Right lobe of liver (tissue), 6 donors: ENCODE results near the gene AP1B1. TPM values are rescaled to one million over a fixed set of nuclear protein-coding genes. Genes with fewer than 3 reads are reported as not detected.

Source experiments
- ATAC-seq, 4 donors: fragments of 200-7000 bp; cut with Tn5 transposase; one replicate each; pipeline ENCODE4 v1.9.1; 2020; ENCODE audit warnings: mild to moderate bottlenecking in 4 of 4, moderate library complexity in 4 of 4
- DNase-seq, 3 donors: peaks; one replicate each; pipeline ENCODE4 v3.0.0-alpha.2; 2020
- H3K27ac ChIP-seq, 3 donors: fragments of 200-600 bp; one replicate each; pipeline ENCODE4 v1.8.0; 2022
- H3K27me3 ChIP-seq, 2 donors: fragments of 200-600 bp; one replicate each; pipeline ENCODE4 v1.8.0; 2022
- H3K36me3 ChIP-seq, 4 donors: fragments of 200-600 bp; sonication (generic) in 1 of 4; one replicate each; pipeline versions ENCODE4 v1.5.1 to v1.8.0; 2017 to 2022; ENCODE audit warnings: control low read depth in 1 of 4
- H3K4me1 ChIP-seq, 4 donors: fragments of 200-600 bp; sonication (generic) in 1 of 4; one replicate each; pipeline versions ENCODE4 v1.5.1 to v1.8.0; 2017 to 2022; ENCODE audit warnings: control low read depth in 1 of 4
- H3K4me3 ChIP-seq, 3 donors: fragments of 200-600 bp; one replicate each; pipeline ENCODE4 v1.8.0; 2022
- H3K9me3 ChIP-seq, 4 donors: fragments of 200-600 bp; sonication (generic) in 1 of 4; one replicate each; pipeline versions ENCODE4 v1.5.1 to v1.8.0; 2017 to 2022; ENCODE audit warnings: control low read depth in 1 of 4
- POLR2A ChIP-seq: fragments of 450-650 bp; IDR thresholded peaks from one replicate; pipeline ENCODE4 v1.6.1; 2017; ENCODE audit warnings: antibody characterized with exemption, mild to moderate bottlenecking
- WGBS: methylation state at CpG from one replicate; pipeline ENCODE4 v1.1.6; 2018; ENCODE audit warnings: low coverage, low lambda C conversion rate; ENCODE audit not compliant: insufficient coverage; ENCODE audit errors: missing lambda C conversion rate; 5-methylcytosine and 5-hydroxymethylcytosine counted together
- intact Hi-C, 2 donors: fragments of 100-400 bp; cut with DNase I; formaldehyde crosslinking; loops; one replicate each; pipeline versions ENCODE4 v1.11.2 to v1.14.1; 2022
- total RNA-seq, 6 experiments: library from RNA; depleted of rRNA in 2 of 6; stranded (reverse); fragments of >200 nt in 2 of 6; fragmentation: NEBNext Ultra II Directional in 3 of 6; extraction: Animal tissue kit (Norgen Biotek cat#: 25700) in 3 of 6; gene quantifications; one replicate each; pipeline versions ENCODE4 v1.1.0 to v1.2.4, GENCODE V29; 2016 to 2023
- TF ChIP-seq, protein P1 (sequence below), 4 donors: fragments of 200-600 bp in 3 of 4; fragments of 450-650 bp in 1 of 4; IDR thresholded peaks; one replicate each; pipeline versions ENCODE4 v1.5.1 to v1.8.0; 2016 to 2022; ENCODE audit warnings: antibody characterized with exemption in 4 of 4, mild to moderate bottlenecking in 2 of 4
- donor health status: DM: no; HTN: yes; CAD: no.
- donor health status: DM: no; HTN: no; CAD: no.
- donor health status: DM: no; HTN: no; CAD: no.
- donor health status: DM: no; HTN: yes; CAD: no.
- donor health status: DM: no; HTN: yes; CAD: no.

Gene AP1B1
- total RNA-seq, 6 experiments from 2014 or later = 35.7 to 63.2 (median 44.4) TPM

- Histone ChIP-seq H3K27me3 (no peaks in the 10 kb centered on the region), H3K36me3 (peaks cover 9 to 41% (median 19%) of the 10 kb centered on the region in 4 donors), H3K4me1 (peaks cover 0 to 46% (median 15%) of the 10 kb centered on the region in 4 donors), H3K27ac (no peak overlapping the region), H3K9me3 (no peaks in the 10 kb centered on the region), H3K4me3 (no peak overlapping the region)
- no peak for DNase-seq
- 90% methylated on average over 11 of the region's 23 CpGs for WGBS
- TF ChIP-seq POLR2A = no peak
- TF ChIP-seq, protein P1, sequence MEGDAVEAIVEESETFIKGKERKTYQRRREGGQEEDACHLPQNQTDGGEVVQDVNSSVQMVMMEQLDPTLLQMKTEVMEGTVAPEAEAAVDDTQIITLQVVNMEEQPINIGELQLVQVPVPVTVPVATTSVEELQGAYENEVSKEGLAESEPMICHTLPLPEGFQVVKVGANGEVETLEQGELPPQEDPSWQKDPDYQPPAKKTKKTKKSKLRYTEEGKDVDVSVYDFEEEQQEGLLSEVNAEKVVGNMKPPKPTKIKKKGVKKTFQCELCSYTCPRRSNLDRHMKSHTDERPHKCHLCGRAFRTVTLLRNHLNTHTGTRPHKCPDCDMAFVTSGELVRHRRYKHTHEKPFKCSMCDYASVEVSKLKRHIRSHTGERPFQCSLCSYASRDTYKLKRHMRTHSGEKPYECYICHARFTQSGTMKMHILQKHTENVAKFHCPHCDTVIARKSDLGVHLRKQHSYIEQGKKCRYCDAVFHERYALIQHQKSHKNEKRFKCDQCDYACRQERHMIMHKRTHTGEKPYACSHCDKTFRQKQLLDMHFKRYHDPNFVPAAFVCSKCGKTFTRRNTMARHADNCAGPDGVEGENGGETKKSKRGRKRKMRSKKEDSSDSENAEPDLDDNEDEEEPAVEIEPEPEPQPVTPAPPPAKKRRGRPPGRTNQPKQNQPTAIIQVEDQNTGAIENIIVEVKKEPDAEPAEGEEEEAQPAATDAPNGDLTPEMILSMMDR (IDR thresholded peaks at IDR 0.05) = no peak
- intact Hi-C loops = no loop called here
- no peak for ATAC-seq
Observed at GRCh38 chr22:29339381-29340235, 48.8 kb downstream of the AP1B1 start.

GRCh38 chr22:29338398-29338797 lies 50.0 kb downstream of the AP1B1 start:
- no peak for DNase-seq
- TF ChIP-seq POLR2A = no peak
- TF ChIP-seq, protein P1 (IDR thresholded peaks at IDR 0.05) = no peak
- Histone ChIP-seq H3K27ac (peak overlapping the region in 2 of 3 donors; percentile 80 to 88), H3K4me1 (peaks cover 0 to 40% (median 17%) of the 10 kb centered on the region in 4 donors), H3K4me3 (no peak overlapping the region), H3K9me3 (no peaks in the 10 kb centered on the region), H3K27me3 (no peaks in the 10 kb centered on the region), H3K36me3 (peaks cover 8 to 48% (median 19%) of the 10 kb centered on the region in 4 donors)
- WGBS = 51% methylated on average over 2 of the region's 6 CpGs
- intact Hi-C loops = no loop called here
- no peak for ATAC-seq

DNA sequence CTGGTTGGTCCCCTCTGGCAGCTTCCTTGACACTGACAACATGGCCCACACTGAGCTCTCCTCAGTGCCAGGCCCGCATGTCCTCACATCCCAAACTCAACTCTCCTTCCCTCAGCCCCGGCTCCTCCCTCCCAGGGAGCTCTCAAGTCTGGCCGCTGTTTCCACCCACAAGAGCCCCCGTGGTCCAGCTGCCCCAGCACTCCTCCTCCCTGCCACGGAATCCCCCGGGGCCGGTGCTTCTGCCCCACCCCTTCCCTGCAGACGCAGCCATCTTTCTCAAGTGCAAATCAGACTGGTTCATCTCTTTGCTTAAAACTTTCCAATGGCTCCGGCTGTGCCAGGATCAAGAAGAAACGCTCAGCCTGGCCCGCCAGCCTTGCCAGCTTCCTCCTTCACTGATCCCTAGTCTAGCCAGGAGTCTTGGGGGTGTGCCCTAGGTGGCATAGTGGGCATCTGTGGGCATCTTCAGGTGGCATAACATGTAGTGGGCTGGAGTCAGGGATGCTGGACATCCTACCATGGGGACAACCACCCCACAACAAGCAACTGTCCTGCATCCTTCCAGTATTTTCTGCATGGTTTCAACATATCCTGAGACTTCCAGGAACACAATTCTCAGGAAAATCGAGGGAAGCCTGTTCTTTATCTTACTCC lies 50.6 kb downstream of the AP1B1 start:
- Histone ChIP-seq H3K4me3 (peak overlapping the region in 1 of 3 donors; percentile 9), H3K4me1 (peaks cover 0 to 40% (median 17%) of the 10 kb centered on the region in 4 donors), H3K27ac (peak overlapping the region; percentile 80 to 88 (median 80)), H3K27me3 (no peaks in the 10 kb centered on the region), H3K9me3 (no peaks in the 10 kb centered on the region), H3K36me3 (peaks cover 8 to 51% (median 19%) of the 10 kb centered on the region in 4 donors)
- intact Hi-C loops = no loop called here
- DNase-seq (no peak), ATAC-seq (peak in 2 of 4 donors; percentile 1)
- WGBS = 76% methylated on average over 7 of the region's 12 CpGs
- TF ChIP-seq POLR2A = no peak
- TF ChIP-seq, protein P1 (IDR thresholded peaks at IDR 0.05) = no peak

GRCh38 chr22:29336751-29337490 lies 51.4 kb downstream of the AP1B1 start:
- ATAC-seq = peak; percentile 81 to 86 (median 84)
- Histone ChIP-seq H3K4me3 (peak overlapping the region in 2 of 3 donors; percentile 9 to 37), H3K27ac (peak overlapping the region; percentile 80 to 88 (median 80)), H3K4me1 (peaks cover 0 to 40% (median 17%) of the 10 kb centered on the region in 4 donors), H3K36me3 (peaks cover 7 to 46% (median 18%) of the 10 kb centered on the region in 4 donors), H3K9me3 (no peaks in the 10 kb centered on the region), H3K27me3 (no peaks in the 10 kb centered on the region)
- WGBS = 10% methylated on average over 7 of the region's 14 CpGs
- intact Hi-C loops = no loop called here
- no peak for TF ChIP-seq POLR2A
- TF ChIP-seq, protein P1 (IDR thresholded peaks at IDR 0.05) = no peak
- DNase-seq = peak; percentile 65 to 92 (median 91)
